Measurements from ENCODE around the gene PKLR. TPM values are rescaled to one million over a fixed set of nuclear protein-coding genes. Genes with fewer than 3 reads are reported as not detected.
A peak's percentile ranks its signal among the peaks of the same experiment; 100 is the strongest.

Gene PKLR
- total and polyA plus RNA-seq, 5 donors: not detected

GRCh38 chr1:155319536-155319935 lies 18.3 kb upstream of the PKLR start:
- intact Hi-C loops (cut with DNase I): no loop called here
- Histone ChIP-seq H3K4me3 (ENCODE audit: low read length) (no peak overlapping the region), H3K9me3 (ENCODE audit: control insufficient read depth, low read length) (no peaks in the 10 kb centered on the region), H3K27me3 (ENCODE audit: control insufficient read depth, insufficient read depth) (no peaks in the 10 kb centered on the region), H3K27ac (ENCODE audit: low read length) (no peak overlapping the region), H3K4me1 (ENCODE audit: control insufficient read depth, insufficient read depth, low read length) (peaks cover 4% of the 10 kb centered on the region)
- DNase-seq (no peak), ATAC-seq (no peak)
- WGBS: 75% methylated on average over 5 of the region's 5 CpGs

- 95% methylated on average over 9 of the region's 9 CpGs for WGBS
- intact Hi-C loops (cut with DNase I): no loop called here
- ATAC-seq: no peak
Observed at GRCh38 chr1:155318082-155318481, 16.8 kb upstream of the PKLR start.

GRCh38 chr1:155316922-155317321 lies 15.7 kb upstream of the PKLR start:
- Histone ChIP-seq H3K4me1 (ENCODE audit: control insufficient read depth, insufficient read depth, low read length) (peaks cover under 1% of the 10 kb centered on the region), H3K27me3 (ENCODE audit: control insufficient read depth, insufficient read depth) (no peaks in the 10 kb centered on the region), H3K4me3 (ENCODE audit: low read length) (no peak overlapping the region), H3K9me3 (ENCODE audit: control insufficient read depth, low read length) (no peaks in the 10 kb centered on the region), H3K27ac (ENCODE audit: low read length) (no peak overlapping the region)
- WGBS: 93% methylated on average over 3 of the region's 3 CpGs
- no peak for DNase-seq
- ATAC-seq: no peak
- intact Hi-C loops (cut with DNase I): no loop called here

More at GRCh38 chr1:155318082-155318481, 16.8 kb upstream of the PKLR start:
- Histone ChIP-seq H3K4me1 (ENCODE audit: control insufficient read depth, insufficient read depth, low read length) (peaks cover 4% of the 10 kb centered on the region), H3K9me3 (ENCODE audit: control insufficient read depth, low read length) (no peaks in the 10 kb centered on the region), H3K4me3 (ENCODE audit: low read length) (no peak overlapping the region), H3K27ac (ENCODE audit: low read length) (no peak overlapping the region), H3K27me3 (ENCODE audit: control insufficient read depth, insufficient read depth) (no peaks in the 10 kb centered on the region)
- DNase-seq: peak in 1 of 3 donors; percentile 33

- Histone ChIP-seq H3K4me3 (ENCODE audit: low read length) (no peak overlapping the region), H3K4me1 (ENCODE audit: control insufficient read depth, insufficient read depth, low read length) (no peaks in the 10 kb centered on the region), H3K27me3 (ENCODE audit: control insufficient read depth, insufficient read depth) (no peaks in the 10 kb centered on the region), H3K9me3 (ENCODE audit: control insufficient read depth, low read length) (no peaks in the 10 kb centered on the region), H3K27ac (ENCODE audit: low read length) (no peak overlapping the region)
- intact Hi-C loops (cut with DNase I): no loop called here
- DNase-seq (no peak), ATAC-seq (no peak)
- WGBS: 67% methylated on average over 8 of the region's 8 CpGs
Observed at GRCh38 chr1:155313261-155313660, 12.0 kb upstream of the PKLR start.

GRCh38 chr1:155309423-155310021 lies 8.3 kb upstream of the PKLR start:
- Histone ChIP-seq H3K9me3 (ENCODE audit: control insufficient read depth, low read length) (no peaks in the 10 kb centered on the region), H3K27me3 (ENCODE audit: control insufficient read depth, insufficient read depth) (no peaks in the 10 kb centered on the region), H3K4me1 (ENCODE audit: control insufficient read depth, insufficient read depth, low read length) (no peaks in the 10 kb centered on the region), H3K27ac (ENCODE audit: low read length) (peak overlapping the region; percentile 94), H3K4me3 (ENCODE audit: low read length) (peak overlapping the region; percentile 69)
- intact Hi-C loops (cut with DNase I): no loop called here
- peak; percentile 53 to 82 (median 80) for DNase-seq
- WGBS: 17% methylated on average over 11 of the region's 11 CpGs
- peak; percentile 19 to 55 for ATAC-seq

DNA sequence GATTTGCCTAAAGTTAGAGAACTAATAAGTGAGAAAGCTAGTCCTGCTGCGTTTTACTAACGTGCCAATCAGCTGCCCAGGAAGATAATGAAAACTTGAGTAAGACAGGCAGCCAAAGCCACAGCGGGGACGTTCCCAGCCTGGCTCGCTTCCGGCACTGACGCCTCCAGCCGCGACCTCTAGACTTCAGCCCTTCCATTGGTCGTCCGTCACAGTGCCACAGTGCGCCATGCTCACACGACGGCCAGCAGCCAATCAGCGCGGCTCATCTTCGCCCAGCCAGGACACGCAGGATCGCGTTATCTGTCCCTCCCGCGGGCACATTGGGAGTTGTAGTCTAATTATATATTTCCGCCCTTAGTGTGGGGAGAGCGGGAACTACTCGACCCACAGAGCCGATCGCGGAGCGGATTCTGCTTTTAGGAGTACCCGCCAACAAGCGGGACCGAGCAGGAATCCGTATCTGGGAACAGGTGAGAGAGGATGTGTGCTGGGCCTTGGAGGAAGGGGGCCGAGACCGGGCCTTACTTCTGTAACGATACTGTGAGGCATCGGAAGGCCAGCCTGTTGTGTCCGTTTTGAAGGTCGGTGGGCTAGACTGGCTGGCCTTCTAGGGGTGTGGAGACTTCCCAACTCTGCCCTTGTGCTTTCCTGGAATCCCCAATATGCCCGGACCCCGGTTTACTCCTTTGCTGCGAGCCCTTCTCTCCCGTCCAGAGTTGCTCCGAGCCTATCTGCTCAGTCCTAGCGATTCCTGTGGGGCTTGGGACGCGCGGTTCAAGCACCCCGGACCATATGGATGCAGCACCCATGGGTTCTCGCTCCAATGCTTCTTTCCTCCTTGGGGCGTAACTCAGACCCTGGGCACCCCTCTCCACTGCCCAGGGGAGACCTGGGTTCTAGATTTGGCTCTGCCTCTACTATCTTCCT lies 7.5 kb upstream of the PKLR start, which contains the start of gene FDPS:
TSS of gene FDPS (plus strand) at position 374 of the 930 bp plus-strand sequence. CDS start 924 bp downstream, outside the sequence.
- ATAC-seq: peak; percentile 99
- no peaks in the 10 kb centered on the region for H3K9me3 ChIP-seq (ENCODE audit: control insufficient read depth, low read length)
- under 1% methylated on average over 51 of the region's 51 CpGs for WGBS

DNA sequence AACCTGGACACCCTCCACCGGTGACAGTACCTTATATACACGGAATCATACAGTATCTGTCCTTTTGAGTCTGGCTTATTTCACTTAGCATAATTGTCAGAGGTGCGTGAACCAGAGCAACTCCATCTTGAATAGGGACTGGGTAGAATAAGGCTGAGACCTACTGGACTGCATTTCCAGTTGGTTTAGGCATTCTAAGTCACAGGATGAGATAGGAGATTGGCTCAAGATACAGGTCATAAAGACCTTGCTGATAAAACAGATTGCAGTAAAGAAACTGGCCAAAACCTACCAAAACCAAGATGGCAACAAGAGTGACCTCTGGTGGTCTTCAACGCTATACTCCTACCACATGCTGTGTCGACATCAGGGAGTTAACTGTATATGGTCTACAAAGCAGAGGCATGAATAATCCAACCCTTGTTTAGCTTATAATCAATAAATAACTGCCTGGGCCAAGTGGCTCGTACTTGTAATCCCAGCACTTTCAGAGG lies 6.1 kb upstream of the PKLR start:
- no peaks in the 10 kb centered on the region for H3K4me1 ChIP-seq (ENCODE audit: control insufficient read depth, insufficient read depth, low read length)
- ATAC-seq (no peak), DNase-seq (no peak)
- WGBS: 44% methylated on average over 6 of the region's 6 CpGs
- H3K4me3 ChIP-seq (ENCODE audit: low read length): no peak overlapping the region
- no peak overlapping the region for H3K27ac ChIP-seq (ENCODE audit: low read length)
- H3K9me3 ChIP-seq (ENCODE audit: control insufficient read depth, low read length): no peaks in the 10 kb centered on the region
- intact Hi-C loops (cut with DNase I): no loop called here
- no peaks in the 10 kb centered on the region for H3K27me3 ChIP-seq (ENCODE audit: control insufficient read depth, insufficient read depth)

More for the DNA sequence above, 7.5 kb upstream of the PKLR start, which contains the start of gene FDPS:
- peak; percentile 99 for DNase-seq
- intact Hi-C loops (cut with DNase I): no loop called here
- Histone ChIP-seq H3K4me3 (ENCODE audit: low read length) (peak within 1 kb of the TSS; percentile 69), H3K27me3 (ENCODE audit: control insufficient read depth, insufficient read depth) (no peaks in the 10 kb centered on the region), H3K4me1 (ENCODE audit: control insufficient read depth, insufficient read depth, low read length) (no peaks in the 10 kb centered on the region), H3K27ac (ENCODE audit: low read length) (peak within 1 kb of the TSS; percentile 94)

GRCh38 chr1:155305881-155306391 lies 4.7 kb upstream of the PKLR start:
- H3K4me3 ChIP-seq (ENCODE audit: low read length): no peak overlapping the region
- WGBS: 69% methylated on average over 7 of the region's 7 CpGs
- no peaks in the 10 kb centered on the region for H3K27me3 ChIP-seq (ENCODE audit: control insufficient read depth, insufficient read depth)
- no peaks in the 10 kb centered on the region for H3K4me1 ChIP-seq (ENCODE audit: control insufficient read depth, insufficient read depth, low read length)
- H3K9me3 ChIP-seq (ENCODE audit: control insufficient read depth, low read length): no peaks in the 10 kb centered on the region
- ATAC-seq: no peak
- intact Hi-C loops (cut with DNase I): no loop called here
- DNase-seq: no peak
- H3K27ac ChIP-seq (ENCODE audit: low read length): no peak overlapping the region

DNA sequence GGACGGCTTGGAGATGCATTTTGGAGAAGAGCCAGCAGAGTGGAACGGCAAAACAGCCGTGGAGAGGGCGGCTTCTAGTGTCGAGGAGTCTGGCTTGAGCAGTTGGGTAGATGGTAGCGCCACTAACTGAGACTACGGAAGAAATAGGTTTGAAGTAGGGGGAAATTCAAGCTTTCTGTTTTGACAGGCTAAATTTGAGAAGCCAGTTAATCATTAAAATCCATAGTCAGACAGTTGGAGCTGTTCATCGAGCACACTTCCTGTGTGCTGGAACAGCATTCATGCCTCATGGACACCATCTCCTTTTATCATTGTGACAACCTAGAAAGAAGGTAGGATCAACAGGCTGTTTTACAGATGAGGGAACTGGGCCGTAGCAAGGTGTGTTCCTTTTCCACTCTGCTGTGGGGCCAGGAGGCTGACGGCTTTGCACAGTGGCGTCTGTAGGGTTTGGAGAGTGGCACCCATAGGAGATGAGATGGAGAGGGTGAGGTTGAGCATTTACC lies 3.4 kb upstream of the PKLR start:
- Histone ChIP-seq H3K4me3 (ENCODE audit: low read length) (no peak overlapping the region), H3K9me3 (ENCODE audit: control insufficient read depth, low read length) (no peaks in the 10 kb centered on the region), H3K4me1 (ENCODE audit: control insufficient read depth, insufficient read depth, low read length) (no peaks in the 10 kb centered on the region), H3K27ac (ENCODE audit: low read length) (no peak overlapping the region), H3K27me3 (ENCODE audit: control insufficient read depth, insufficient read depth) (no peaks in the 10 kb centered on the region)
- DNase-seq: no peak
- no peak for ATAC-seq
- 77% methylated on average over 11 of the region's 11 CpGs for WGBS
- intact Hi-C loops (cut with DNase I): no loop called here

- no peaks in the 10 kb centered on the region for H3K27me3 ChIP-seq (ENCODE audit: control insufficient read depth, insufficient read depth)
- 89% methylated on average over 9 of the region's 9 CpGs for WGBS
- no peak for ATAC-seq
- no peak overlapping the region for H3K4me3 ChIP-seq (ENCODE audit: low read length)
- intact Hi-C loops (cut with DNase I): no loop called here
- DNase-seq: no peak
- no peaks in the 10 kb centered on the region for H3K9me3 ChIP-seq (ENCODE audit: control insufficient read depth, low read length)
- no peak overlapping the region for H3K27ac ChIP-seq (ENCODE audit: low read length)
- H3K4me1 ChIP-seq (ENCODE audit: control insufficient read depth, insufficient read depth, low read length): no peaks in the 10 kb centered on the region
Observed at GRCh38 chr1:155300553-155301329, 497 bp downstream of the PKLR start.

Measured in right cardiac atrium (tissue), 5 donors.